Measurements from ENCODE around the gene HAND2.

DNA sequence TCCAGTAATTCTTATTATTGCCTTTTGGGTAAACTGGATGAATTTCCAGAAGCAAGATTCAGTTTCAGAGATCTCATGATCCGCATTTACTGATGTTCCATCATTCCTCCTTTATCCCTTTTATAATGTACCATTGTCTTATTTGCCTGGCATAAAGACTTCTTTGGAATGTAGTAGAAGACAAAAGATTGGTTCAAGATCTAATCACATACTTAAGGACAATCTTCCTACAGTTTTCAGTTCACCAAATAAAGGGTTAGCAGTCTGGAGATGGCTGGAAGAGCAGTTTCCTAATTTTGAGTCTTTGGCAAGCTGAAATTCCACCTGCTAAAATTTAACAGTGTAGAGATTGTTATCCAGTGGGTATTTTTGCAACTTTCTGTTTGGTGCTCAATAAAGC is 30.9 kb upstream of the HAND2 start:
- TF ChIP-seq, protein P1, sequence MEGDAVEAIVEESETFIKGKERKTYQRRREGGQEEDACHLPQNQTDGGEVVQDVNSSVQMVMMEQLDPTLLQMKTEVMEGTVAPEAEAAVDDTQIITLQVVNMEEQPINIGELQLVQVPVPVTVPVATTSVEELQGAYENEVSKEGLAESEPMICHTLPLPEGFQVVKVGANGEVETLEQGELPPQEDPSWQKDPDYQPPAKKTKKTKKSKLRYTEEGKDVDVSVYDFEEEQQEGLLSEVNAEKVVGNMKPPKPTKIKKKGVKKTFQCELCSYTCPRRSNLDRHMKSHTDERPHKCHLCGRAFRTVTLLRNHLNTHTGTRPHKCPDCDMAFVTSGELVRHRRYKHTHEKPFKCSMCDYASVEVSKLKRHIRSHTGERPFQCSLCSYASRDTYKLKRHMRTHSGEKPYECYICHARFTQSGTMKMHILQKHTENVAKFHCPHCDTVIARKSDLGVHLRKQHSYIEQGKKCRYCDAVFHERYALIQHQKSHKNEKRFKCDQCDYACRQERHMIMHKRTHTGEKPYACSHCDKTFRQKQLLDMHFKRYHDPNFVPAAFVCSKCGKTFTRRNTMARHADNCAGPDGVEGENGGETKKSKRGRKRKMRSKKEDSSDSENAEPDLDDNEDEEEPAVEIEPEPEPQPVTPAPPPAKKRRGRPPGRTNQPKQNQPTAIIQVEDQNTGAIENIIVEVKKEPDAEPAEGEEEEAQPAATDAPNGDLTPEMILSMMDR (IDR thresholded peaks at IDR 0.05) = no peak
- no peak for TF ChIP-seq POLR2A (IDR thresholded peaks at IDR 0.05)

All from body of pancreas (tissue), 4 donors.